ENCODE data around the gene BARD1. TPM values are rescaled to one million over a fixed set of nuclear protein-coding genes. Genes with fewer than 3 reads are reported as not detected.

The BARD1 gene
- total RNA-seq, 1 experiment from 2014 or later = 39.6 TPM

DNA sequence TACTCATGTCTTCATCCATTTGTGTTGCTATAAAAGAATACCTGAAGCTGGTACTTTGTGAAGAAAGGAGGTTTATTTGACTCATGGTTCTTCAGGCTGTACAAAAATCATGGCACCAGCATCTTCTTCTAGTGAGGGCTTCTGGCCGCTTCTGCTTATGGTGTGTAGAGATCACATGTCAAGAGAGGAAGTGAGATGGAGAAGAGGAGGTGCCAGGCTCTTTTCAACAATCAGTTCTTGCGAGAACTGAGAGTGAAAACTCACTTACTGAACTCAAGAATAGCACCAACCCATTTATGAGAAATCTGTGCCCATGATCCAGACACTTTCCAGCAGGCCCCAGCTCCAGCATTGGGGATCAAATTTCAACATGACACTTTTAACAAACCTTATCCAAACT lies 30.0 kb upstream of the BARD1 start:
- ChIA-PET CTCF (interaction anchor here (1.2 kb wide), 1 partner anchor 9 kb away, joined by 4 read pairs; no protein-coding TSS in a partner anchor), POLR2A (no interaction called here)
- no peak for DNase-seq (ENCODE audit: low spot score)
- peaks cover 23% of the 10 kb centered on the region for H3K36me3 Mint-ChIP-seq
- no peaks in the 10 kb centered on the region for H3K27me3 Mint-ChIP-seq (ENCODE audit: low read depth)
- TF ChIP-seq, protein P1, sequence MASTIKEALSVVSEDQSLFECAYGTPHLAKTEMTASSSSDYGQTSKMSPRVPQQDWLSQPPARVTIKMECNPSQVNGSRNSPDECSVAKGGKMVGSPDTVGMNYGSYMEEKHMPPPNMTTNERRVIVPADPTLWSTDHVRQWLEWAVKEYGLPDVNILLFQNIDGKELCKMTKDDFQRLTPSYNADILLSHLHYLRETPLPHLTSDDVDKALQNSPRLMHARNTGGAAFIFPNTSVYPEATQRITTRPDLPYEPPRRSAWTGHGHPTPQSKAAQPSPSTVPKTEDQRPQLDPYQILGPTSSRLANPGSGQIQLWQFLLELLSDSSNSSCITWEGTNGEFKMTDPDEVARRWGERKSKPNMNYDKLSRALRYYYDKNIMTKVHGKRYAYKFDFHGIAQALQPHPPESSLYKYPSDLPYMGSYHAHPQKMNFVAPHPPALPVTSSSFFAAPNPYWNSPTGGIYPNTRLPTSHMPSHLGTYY (CRISPR knock-in tag; IDR thresholded peaks at IDR 0.05) = no peak
- TF ChIP-seq NR3C1 (CRISPR knock-in tag; conservative IDR thresholded peaks at IDR 0.05; ENCODE audit: low read depth) = no peak
- TF ChIP-seq IRF2 (CRISPR knock-in tag; IDR thresholded peaks at IDR 0.05; ENCODE audit: borderline replicate concordance, low read depth) = no peak
- no peak for TF ChIP-seq CBFB (CRISPR knock-in tag; IDR thresholded peaks at IDR 0.05; ENCODE audit: low read depth)
- TF ChIP-seq, protein P2, sequence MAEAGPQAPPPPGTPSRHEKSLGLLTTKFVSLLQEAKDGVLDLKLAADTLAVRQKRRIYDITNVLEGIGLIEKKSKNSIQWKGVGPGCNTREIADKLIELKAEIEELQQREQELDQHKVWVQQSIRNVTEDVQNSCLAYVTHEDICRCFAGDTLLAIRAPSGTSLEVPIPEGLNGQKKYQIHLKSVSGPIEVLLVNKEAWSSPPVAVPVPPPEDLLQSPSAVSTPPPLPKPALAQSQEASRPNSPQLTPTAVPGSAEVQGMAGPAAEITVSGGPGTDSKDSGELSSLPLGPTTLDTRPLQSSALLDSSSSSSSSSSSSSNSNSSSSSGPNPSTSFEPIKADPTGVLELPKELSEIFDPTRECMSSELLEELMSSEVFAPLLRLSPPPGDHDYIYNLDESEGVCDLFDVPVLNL (CRISPR knock-in tag; IDR thresholded peaks at IDR 0.05; ENCODE audit: borderline replicate concordance, low read depth) = no peak
- TF ChIP-seq PRRX2 (CRISPR knock-in tag; IDR thresholded peaks at IDR 0.05) = no peak
- TF ChIP-seq, protein P3, sequence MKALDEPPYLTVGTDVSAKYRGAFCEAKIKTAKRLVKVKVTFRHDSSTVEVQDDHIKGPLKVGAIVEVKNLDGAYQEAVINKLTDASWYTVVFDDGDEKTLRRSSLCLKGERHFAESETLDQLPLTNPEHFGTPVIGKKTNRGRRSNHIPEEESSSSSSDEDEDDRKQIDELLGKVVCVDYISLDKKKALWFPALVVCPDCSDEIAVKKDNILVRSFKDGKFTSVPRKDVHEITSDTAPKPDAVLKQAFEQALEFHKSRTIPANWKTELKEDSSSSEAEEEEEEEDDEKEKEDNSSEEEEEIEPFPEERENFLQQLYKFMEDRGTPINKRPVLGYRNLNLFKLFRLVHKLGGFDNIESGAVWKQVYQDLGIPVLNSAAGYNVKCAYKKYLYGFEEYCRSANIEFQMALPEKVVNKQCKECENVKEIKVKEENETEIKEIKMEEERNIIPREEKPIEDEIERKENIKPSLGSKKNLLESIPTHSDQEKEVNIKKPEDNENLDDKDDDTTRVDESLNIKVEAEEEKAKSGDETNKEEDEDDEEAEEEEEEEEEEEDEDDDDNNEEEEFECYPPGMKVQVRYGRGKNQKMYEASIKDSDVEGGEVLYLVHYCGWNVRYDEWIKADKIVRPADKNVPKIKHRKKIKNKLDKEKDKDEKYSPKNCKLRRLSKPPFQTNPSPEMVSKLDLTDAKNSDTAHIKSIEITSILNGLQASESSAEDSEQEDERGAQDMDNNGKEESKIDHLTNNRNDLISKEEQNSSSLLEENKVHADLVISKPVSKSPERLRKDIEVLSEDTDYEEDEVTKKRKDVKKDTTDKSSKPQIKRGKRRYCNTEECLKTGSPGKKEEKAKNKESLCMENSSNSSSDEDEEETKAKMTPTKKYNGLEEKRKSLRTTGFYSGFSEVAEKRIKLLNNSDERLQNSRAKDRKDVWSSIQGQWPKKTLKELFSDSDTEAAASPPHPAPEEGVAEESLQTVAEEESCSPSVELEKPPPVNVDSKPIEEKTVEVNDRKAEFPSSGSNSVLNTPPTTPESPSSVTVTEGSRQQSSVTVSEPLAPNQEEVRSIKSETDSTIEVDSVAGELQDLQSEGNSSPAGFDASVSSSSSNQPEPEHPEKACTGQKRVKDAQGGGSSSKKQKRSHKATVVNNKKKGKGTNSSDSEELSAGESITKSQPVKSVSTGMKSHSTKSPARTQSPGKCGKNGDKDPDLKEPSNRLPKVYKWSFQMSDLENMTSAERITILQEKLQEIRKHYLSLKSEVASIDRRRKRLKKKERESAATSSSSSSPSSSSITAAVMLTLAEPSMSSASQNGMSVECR (CRISPR knock-in tag; IDR thresholded peaks at IDR 0.05; ENCODE audit: borderline replicate concordance) = no peak
- no peak for TF ChIP-seq ZNF425 (CRISPR knock-in tag; conservative IDR thresholded peaks at IDR 0.05)
- no peak for TF ChIP-seq AR (CRISPR knock-in tag; IDR thresholded peaks at IDR 0.05)
- TF ChIP-seq SP1 (CRISPR knock-in tag; conservative IDR thresholded peaks at IDR 0.05) = no peak
- no peak for TF ChIP-seq ZNF396 (CRISPR knock-in tag; IDR thresholded peaks at IDR 0.05; ENCODE audit: borderline replicate concordance)
- TF ChIP-seq NR2C2 (CRISPR knock-in tag; IDR thresholded peaks at IDR 0.05) = no peak
- TF ChIP-seq JAZF1 (CRISPR knock-in tag; IDR thresholded peaks at IDR 0.05) = no peak
- no peak for TF ChIP-seq FOXP1 (CRISPR knock-in tag; IDR thresholded peaks at IDR 0.05; ENCODE audit: borderline replicate concordance)
- no peak for TF ChIP-seq HMGA2 (CRISPR knock-in tag; IDR thresholded peaks at IDR 0.05)
- TF ChIP-seq MYBL2 (CRISPR knock-in tag; IDR thresholded peaks at IDR 0.05) = no peak
- TF ChIP-seq, protein P4, sequence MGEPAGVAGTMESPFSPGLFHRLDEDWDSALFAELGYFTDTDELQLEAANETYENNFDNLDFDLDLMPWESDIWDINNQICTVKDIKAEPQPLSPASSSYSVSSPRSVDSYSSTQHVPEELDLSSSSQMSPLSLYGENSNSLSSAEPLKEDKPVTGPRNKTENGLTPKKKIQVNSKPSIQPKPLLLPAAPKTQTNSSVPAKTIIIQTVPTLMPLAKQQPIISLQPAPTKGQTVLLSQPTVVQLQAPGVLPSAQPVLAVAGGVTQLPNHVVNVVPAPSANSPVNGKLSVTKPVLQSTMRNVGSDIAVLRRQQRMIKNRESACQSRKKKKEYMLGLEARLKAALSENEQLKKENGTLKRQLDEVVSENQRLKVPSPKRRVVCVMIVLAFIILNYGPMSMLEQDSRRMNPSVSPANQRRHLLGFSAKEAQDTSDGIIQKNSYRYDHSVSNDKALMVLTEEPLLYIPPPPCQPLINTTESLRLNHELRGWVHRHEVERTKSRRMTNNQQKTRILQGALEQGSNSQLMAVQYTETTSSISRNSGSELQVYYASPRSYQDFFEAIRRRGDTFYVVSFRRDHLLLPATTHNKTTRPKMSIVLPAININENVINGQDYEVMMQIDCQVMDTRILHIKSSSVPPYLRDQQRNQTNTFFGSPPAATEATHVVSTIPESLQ (CRISPR knock-in tag; IDR thresholded peaks at IDR 0.05) = no peak
- no peak for TF ChIP-seq SOX15 (CRISPR knock-in tag; IDR thresholded peaks at IDR 0.05)
- no peak overlapping the region for H3K4me3 Mint-ChIP-seq
- peaks cover 22% of the 10 kb centered on the region; the same call in 1 of the 2 replicates for H3K9me3 Mint-ChIP-seq
- no peak for ATAC-seq
- peaks cover 37% of the 10 kb centered on the region for H3K4me1 Mint-ChIP-seq
- H3K27ac Mint-ChIP-seq = no peak overlapping the region

Measured in WTC11 (cell line).